Muscle layer of colon (tissue), 2 donors: ENCODE results near the gene RIN1.
A peak's percentile ranks its signal among the peaks of the same experiment; 100 is the strongest.

ENCODE experiments used
- H3K27ac ChIP-seq: one replicate; pipeline ENCODE4 v1.7.0; 2013; ENCODE audit warnings: low read depth, mild to moderate bottlenecking, low read length, moderate library complexity
- H3K27me3 ChIP-seq, 2 donors: one replicate each; pipeline ENCODE4 v1.7.0; 2013; ENCODE audit warnings: low read length in 2 of 2, mild to moderate bottlenecking in 2 of 2; ENCODE audit not compliant: insufficient read depth in 2 of 2, control insufficient read depth in 1 of 2
- H3K36me3 ChIP-seq: one replicate; pipeline ENCODE4 v1.7.0; 2013; ENCODE audit warnings: mild to moderate bottlenecking, low read length; ENCODE audit not compliant: insufficient read depth
- H3K4me1 ChIP-seq: one replicate; pipeline ENCODE4 v1.7.0; 2013; ENCODE audit warnings: mild to moderate bottlenecking, low read length; ENCODE audit not compliant: insufficient read depth
- H3K4me3 ChIP-seq, 2 donors: one replicate each; pipeline ENCODE4 v1.7.0; 2013; ENCODE audit warnings: low read length in 2 of 2, low read depth in 1 of 2, mild to moderate bottlenecking in 1 of 2, moderate library complexity in 1 of 2
- H3K9ac ChIP-seq: one replicate; pipeline ENCODE4 v1.7.0; 2013; ENCODE audit warnings: low read length
- H3K9me3 ChIP-seq: one replicate; pipeline ENCODE4 v1.7.0; 2013; ENCODE audit warnings: mild to moderate bottlenecking, low read length
- donor health status: abdominal sarcoma.
- donor health status: Adenocarcinoma of cecum.

The RIN1 gene

GRCh38 chr11:66331542-66332370 lies 4.5 kb downstream of the RIN1 start:
- Histone ChIP-seq H3K9me3 (no peaks in the 10 kb centered on the region), H3K4me1 (peaks cover 27% of the 10 kb centered on the region), H3K27me3 (peaks cover 0 to 8% of the 10 kb centered on the region in 2 donors), H3K4me3 (no peak overlapping the region), H3K36me3 (no peaks in the 10 kb centered on the region), H3K27ac (no peak overlapping the region), H3K9ac (no peak overlapping the region)

- Histone ChIP-seq H3K27me3 (peaks cover 0 to 8% of the 10 kb centered on the region in 2 donors), H3K9ac (no peak overlapping the region), H3K36me3 (no peaks in the 10 kb centered on the region), H3K4me1 (peaks cover 24% of the 10 kb centered on the region), H3K9me3 (no peaks in the 10 kb centered on the region), H3K4me3 (no peak overlapping the region), H3K27ac (no peak overlapping the region)
These were observed 5.3 kb downstream of the RIN1 start for GRCh38 chr11:66330931-66331330.

- Histone ChIP-seq H3K9ac (no peak overlapping the region), H3K27ac (no peak overlapping the region), H3K4me3 (no peak overlapping the region), H3K36me3 (no peaks in the 10 kb centered on the region), H3K4me1 (peaks cover 24% of the 10 kb centered on the region), H3K27me3 (peaks cover 0 to 8% of the 10 kb centered on the region in 2 donors), H3K9me3 (no peaks in the 10 kb centered on the region)
These were observed 7.0 kb downstream of the RIN1 start for GRCh38 chr11:66329165-66329673.

GRCh38 chr11:66328302-66329144 lies 7.7 kb downstream of the RIN1 start:
- Histone ChIP-seq H3K9ac (no peak overlapping the region), H3K4me3 (peak overlapping the region in 1 of 2 donors; percentile 10), H3K4me1 (peaks cover 24% of the 10 kb centered on the region), H3K9me3 (no peaks in the 10 kb centered on the region), H3K27ac (no peak overlapping the region), H3K36me3 (no peaks in the 10 kb centered on the region), H3K27me3 (peaks cover 0 to 5% of the 10 kb centered on the region in 2 donors)

- H3K4me1 ChIP-seq, result peaks cover 24% of the 10 kb centered on the region
- H3K27me3 ChIP-seq, result no peaks in the 10 kb centered on the region
- H3K27ac ChIP-seq, result no peak overlapping the region
- H3K9ac ChIP-seq, result no peak overlapping the region
- H3K9me3 ChIP-seq, result no peaks in the 10 kb centered on the region
- no peaks in the 10 kb centered on the region for H3K36me3 ChIP-seq
- H3K4me3 ChIP-seq, result no peak overlapping the region
These were observed 8.3 kb downstream of the RIN1 start for GRCh38 chr11:66328031-66328301.

- peak overlapping the region; percentile 19 for H3K27ac ChIP-seq
- H3K27me3 ChIP-seq, result no peaks in the 10 kb centered on the region
- no peak overlapping the region for H3K9ac ChIP-seq
- no peaks in the 10 kb centered on the region for H3K9me3 ChIP-seq
- no peaks in the 10 kb centered on the region for H3K36me3 ChIP-seq
- no peak overlapping the region for H3K4me3 ChIP-seq
- H3K4me1 ChIP-seq, result peaks cover 24% of the 10 kb centered on the region
These were observed 8.8 kb downstream of the RIN1 start for GRCh38 chr11:66327171-66328030.

- no peaks in the 10 kb centered on the region for H3K27me3 ChIP-seq
- peak overlapping the region; percentile 19 for H3K27ac ChIP-seq
- H3K4me1 ChIP-seq, result peaks cover 29% of the 10 kb centered on the region
- H3K36me3 ChIP-seq, result no peaks in the 10 kb centered on the region
- H3K9me3 ChIP-seq, result no peaks in the 10 kb centered on the region
- H3K9ac ChIP-seq, result no peak overlapping the region
- no peak overlapping the region for H3K4me3 ChIP-seq
These were observed 9.7 kb downstream of the RIN1 start for GRCh38 chr11:66326261-66327111.

- no peaks in the 10 kb centered on the region for H3K27me3 ChIP-seq
- H3K36me3 ChIP-seq, result no peaks in the 10 kb centered on the region
- no peaks in the 10 kb centered on the region for H3K9me3 ChIP-seq
- H3K4me1 ChIP-seq, result peaks cover 29% of the 10 kb centered on the region
- no peak overlapping the region for H3K27ac ChIP-seq
- no peak overlapping the region for H3K9ac ChIP-seq
- H3K4me3 ChIP-seq, result no peak overlapping the region
These were observed 11.0 kb downstream of the RIN1 start for GRCh38 chr11:66325263-66325671.

- no peaks in the 10 kb centered on the region for H3K9me3 ChIP-seq
- no peak overlapping the region for H3K4me3 ChIP-seq
- peaks cover 29% of the 10 kb centered on the region for H3K4me1 ChIP-seq
- no peak overlapping the region for H3K27ac ChIP-seq
- no peaks in the 10 kb centered on the region for H3K27me3 ChIP-seq
- H3K9ac ChIP-seq, result no peak overlapping the region
- H3K36me3 ChIP-seq, result no peaks in the 10 kb centered on the region
These were observed 11.6 kb downstream of the RIN1 start for GRCh38 chr11:66324664-66325063.

- no peak overlapping the region for H3K27ac ChIP-seq
- no peak overlapping the region for H3K4me3 ChIP-seq
- peaks cover 29% of the 10 kb centered on the region for H3K4me1 ChIP-seq
- no peaks in the 10 kb centered on the region for H3K36me3 ChIP-seq
- no peak overlapping the region for H3K9ac ChIP-seq
- H3K27me3 ChIP-seq, result no peaks in the 10 kb centered on the region
- H3K9me3 ChIP-seq, result no peaks in the 10 kb centered on the region
These were observed 12.6 kb downstream of the RIN1 start for GRCh38 chr11:66323684-66324083.
